ENCODE results near the gene RGS6. TPM values are rescaled to one million over a fixed set of nuclear protein-coding genes. Genes with fewer than 3 reads are reported as not detected.

Gene RGS6
- total and polyA plus RNA-seq, 4 donors = 0.06 to 5.3 (median 0.17) TPM; not detected in 1

- WGBS = 88% methylated on average over 2 of the region's 2 CpGs
- H3K36me3 ChIP-seq (ENCODE audit: control insufficient read depth in 4 of 4, insufficient read depth in 3 of 4, low read depth in 1 of 4, low read length in 3 of 4) = no peaks in the 10 kb centered on the region
- no peaks in the 10 kb centered on the region for H3K4me1 ChIP-seq (ENCODE audit: control insufficient read depth in 4 of 4, insufficient read depth in 4 of 4, low read length in 3 of 4)
- no peak overlapping the region for H3K27ac ChIP-seq (ENCODE audit: low read depth in 1 of 2, low read length in 2 of 2)
- H3K9ac ChIP-seq (ENCODE audit: low read depth in 1 of 2, low read length in 2 of 2) = no peak overlapping the region
- no peaks in the 10 kb centered on the region for H3K9me3 ChIP-seq (ENCODE audit: control insufficient read depth in 4 of 4, low read length in 3 of 4)
- TF ChIP-seq EGR1 (IDR thresholded peaks at IDR 0.05; ENCODE audit: low read depth in 2 of 2) = no peak
- TF ChIP-seq HNF4A (conservative IDR thresholded peaks at IDR 0.05) = no peak
- no peak for TF ChIP-seq YY1 (IDR thresholded peaks at IDR 0.05)
- H3K4me3 ChIP-seq (ENCODE audit: low read depth in 1 of 3, low read length in 3 of 3) = no peak overlapping the region
- no peaks in the 10 kb centered on the region for H3K27me3 ChIP-seq (ENCODE audit: control insufficient read depth in 4 of 4, insufficient read depth in 4 of 4, low read length in 3 of 4)
- no peak for DNase-seq (ENCODE audit: low spot score)
Measured at GRCh38 chr14:72253503-72253902, 321.3 kb downstream of the RGS6 start.

GRCh38 chr14:72254202-72254936 is 322.1 kb downstream of the RGS6 start:
- 82% methylated on average over 2 of the region's 2 CpGs for WGBS
- no peak for TF ChIP-seq ATF3 (IDR thresholded peaks at IDR 0.05)
- no peak for TF ChIP-seq CTCF (IDR thresholded peaks at IDR 0.05; ENCODE audit: low read depth, low read length, missing input control)
- no peak for TF ChIP-seq JUND (IDR thresholded peaks at IDR 0.05)
- TF ChIP-seq EGR1 (IDR thresholded peaks at IDR 0.05; ENCODE audit: low read depth in 2 of 2) = no peak
- no peak for TF ChIP-seq FOXA2 (IDR thresholded peaks at IDR 0.05)
- TF ChIP-seq SP1 (IDR thresholded peaks at IDR 0.05) = no peak

GRCh38 chr14:72254937-72255472 is 322.8 kb downstream of the RGS6 start:
- Histone ChIP-seq H3K9me3 (ENCODE audit: control insufficient read depth in 4 of 4, low read length in 3 of 4) (peaks cover 0 to 2% (median 0%) of the 10 kb centered on the region in 4 donors), H3K4me1 (ENCODE audit: control insufficient read depth in 4 of 4, insufficient read depth in 4 of 4, low read length in 3 of 4) (no peaks in the 10 kb centered on the region), H3K36me3 (ENCODE audit: control insufficient read depth in 4 of 4, insufficient read depth in 3 of 4, low read depth in 1 of 4, low read length in 3 of 4) (no peaks in the 10 kb centered on the region), H3K9ac (ENCODE audit: low read depth in 1 of 2, low read length in 2 of 2) (no peak overlapping the region), H3K4me3 (ENCODE audit: low read depth in 1 of 3, low read length in 3 of 3) (no peak overlapping the region), H3K27ac (ENCODE audit: low read depth in 1 of 2, low read length in 2 of 2) (no peak overlapping the region), H3K27me3 (ENCODE audit: control insufficient read depth in 4 of 4, insufficient read depth in 4 of 4, low read length in 3 of 4) (no peaks in the 10 kb centered on the region)
- WGBS = 66% methylated on average over 4 of the region's 4 CpGs
- DNase-seq (ENCODE audit: low spot score) = no peak
- TF ChIP-seq NR2F2 (IDR thresholded peaks at IDR 0.05) = no peak
- no peak for TF ChIP-seq YY1 (IDR thresholded peaks at IDR 0.05)
- TF ChIP-seq HNF4G (IDR thresholded peaks at IDR 0.05) = no peak
- TF ChIP-seq FOXA2 (IDR thresholded peaks at IDR 0.05) = no peak
- TF ChIP-seq FOXA1 (IDR thresholded peaks at IDR 0.05) = no peak
- TF ChIP-seq RXRA (IDR thresholded peaks at IDR 0.05) = no peak
- TF ChIP-seq HNF4A (conservative IDR thresholded peaks at IDR 0.05) = no peak
- TF ChIP-seq MAX (IDR thresholded peaks at IDR 0.05) = no peak
- no peak for TF ChIP-seq TAF1 (conservative IDR thresholded peaks at IDR 0.05)

More at GRCh38 chr14:72254202-72254936, 322.1 kb downstream of the RGS6 start:
- Histone ChIP-seq H3K27ac (ENCODE audit: low read depth in 1 of 2, low read length in 2 of 2) (no peak overlapping the region), H3K9ac (ENCODE audit: low read depth in 1 of 2, low read length in 2 of 2) (no peak overlapping the region), H3K4me1 (ENCODE audit: control insufficient read depth in 4 of 4, insufficient read depth in 4 of 4, low read length in 3 of 4) (no peaks in the 10 kb centered on the region), H3K4me3 (ENCODE audit: low read depth in 1 of 3, low read length in 3 of 3) (no peak overlapping the region), H3K27me3 (ENCODE audit: control insufficient read depth in 4 of 4, insufficient read depth in 4 of 4, low read length in 3 of 4) (no peaks in the 10 kb centered on the region), H3K9me3 (ENCODE audit: control insufficient read depth in 4 of 4, low read length in 3 of 4) (peaks cover 0 to 2% (median 0%) of the 10 kb centered on the region in 4 donors), H3K36me3 (ENCODE audit: control insufficient read depth in 4 of 4, insufficient read depth in 3 of 4, low read depth in 1 of 4, low read length in 3 of 4) (no peaks in the 10 kb centered on the region)
- DNase-seq (ENCODE audit: low spot score) = no peak
